T-cell (primary cell): ENCODE results near the gene HAUS7. TPM values are rescaled to one million over a fixed set of nuclear protein-coding genes. Genes with fewer than 3 reads are reported as not detected.

Experiments used
- ATAC-seq, 4 experiments: fragments of 200-7000 bp in 3 of 4; fragments of 150-1000 bp in 1 of 4; cut with Tn5 transposase; replicated peaks in 1 of 4; 1 replicate in 3 of 4; 2 replicates in 1 of 4; pipeline ENCODE4 v1.10.0; 2021; ENCODE audit warnings: moderate library complexity in 3 of 4, mild to moderate bottlenecking in 2 of 4, moderate number of reproducible peaks in 1 of 4
- CTCF ChIA-PET, 2 donors: fragments of 300-600 bp; sonication (Branson Sonifier 250); formaldehyde crosslinking; loops; one replicate each; lab custom pipeline; 2022; ENCODE audit warnings: antibody characterized with exemption in 2 of 2; lab: Charles Lee
- POLR2A ChIA-PET, 2 donors: fragments of 300-600 bp; sonication (Branson Sonifier 250); formaldehyde crosslinking; loops; one replicate each; lab custom pipeline; 2022; ENCODE audit warnings: antibody characterized with exemption in 2 of 2; lab: Charles Lee
- DNase-seq, 35 experiments: peaks; one replicate each; pipeline versions ENCODE4 v3.0.0 to v3.0.0-alpha.2; 2013 to 2023
- H3K27ac ChIP-seq: one replicate; pipeline ENCODE4 v1.5.1; 2013; ENCODE audit warnings: low read length
- H3K27me3 ChIP-seq, 2 experiments: replicated peaks in 1 of 2; 1 replicate in 1 of 2; 2 replicates in 1 of 2; pipeline versions ENCODE4 v1.6.1 to v1.7.0; 2013; ENCODE audit warnings: low read length in 1 of 2, mixed read lengths in 1 of 2; ENCODE audit not compliant: control insufficient read depth in 2 of 2, insufficient read depth in 2 of 2; ENCODE audit errors: extremely low read depth in 1 of 2
- H3K36me3 ChIP-seq, 2 donors: 1 replicate in 1 of 2; 2 replicates in 1 of 2; pipeline versions ENCODE4 v1.6.1 to v1.7.0; 2013; ENCODE audit warnings: low read length in 1 of 2; ENCODE audit not compliant: control insufficient read depth in 2 of 2, insufficient read depth in 1 of 2; ENCODE audit errors: extremely low read depth in 1 of 2
- H3K4me1 ChIP-seq, 2 experiments: 1 replicate in 1 of 2; 2 replicates in 1 of 2; pipeline versions ENCODE4 v1.6.1 to v1.7.0; 2013; ENCODE audit warnings: low read length in 2 of 2, mixed read lengths in 1 of 2; ENCODE audit not compliant: insufficient read depth in 2 of 2, control insufficient read depth in 1 of 2; ENCODE audit errors: extremely low read depth in 1 of 2
- H3K4me3 ChIP-seq, 2 donors: 1 replicate in 1 of 2; 2 replicates in 1 of 2; pipeline versions ENCODE4 v1.5.1 to v1.7.0; 2013; ENCODE audit warnings: mild to moderate bottlenecking in 2 of 2, low read length in 1 of 2, moderate library complexity in 1 of 2; ENCODE audit not compliant: control insufficient read depth in 1 of 2; ENCODE audit errors: extremely low read depth in 1 of 2
- H3K9me3 ChIP-seq: 2 replicates; pipeline ENCODE4 v1.7.0; 2013
- H3K27ac Mint-ChIP-seq, 2 donors: one replicate each; pipeline ENCODE4 v1.8.0; 2020 to 2021; ENCODE audit warnings: mild to moderate bottlenecking in 2 of 2, mixed read lengths in 2 of 2
- H3K27me3 Mint-ChIP-seq, 2 donors: one replicate each; pipeline ENCODE4 v1.8.0; 2021 to 2022; ENCODE audit warnings: mixed read lengths in 2 of 2
- H3K36me3 Mint-ChIP-seq: one replicate; pipeline ENCODE4 v1.8.0; 2021; ENCODE audit warnings: mixed read lengths
- H3K4me1 Mint-ChIP-seq, 3 donors: one replicate each; pipeline ENCODE4 v1.8.0; 2020 to 2022; ENCODE audit warnings: mixed read lengths in 3 of 3, mild to moderate bottlenecking in 1 of 3
- H3K4me3 Mint-ChIP-seq, 3 donors: one replicate each; pipeline ENCODE4 v1.8.0; 2020 to 2022; ENCODE audit warnings: mild to moderate bottlenecking in 3 of 3, mixed read lengths in 3 of 3, moderate library complexity in 3 of 3
- H3K9me3 Mint-ChIP-seq, 3 donors: one replicate each; pipeline ENCODE4 v1.8.0; 2020 to 2022; ENCODE audit warnings: mixed read lengths in 3 of 3
- WGBS: methylation state at CpG from one replicate; pipeline ENCODE4 v1.1.5; 2013; ENCODE audit warnings: missing lambda C conversion rate; ENCODE audit not compliant: insufficient coverage; 5-methylcytosine and 5-hydroxymethylcytosine counted together
- total RNA-seq, 35 experiments: library from RNA in 6 of 35; stranded (reverse) in 6 of 35; fragments of 120-200 nt in 1 of 35; gene quantifications; one replicate each; pipeline versions ENCODE4 v1.2.1 to v1.2.4 and lab custom pipeline; 2013 to 2026

The HAUS7 gene
- total RNA-seq, 5 donors from 2014 or later (not counting 1 experiment from before 2014, with no cell fraction given) = 30.7 to 58.4 (median 48.6) TPM

- no peak overlapping the region for H3K4me3 ChIP-seq
- H3K9me3 Mint-ChIP-seq = no peaks in the 10 kb centered on the region
- CTCF ChIA-PET = no interaction called here
- no peak overlapping the region for H3K27ac Mint-ChIP-seq
- H3K4me1 Mint-ChIP-seq = peaks cover 11 to 14% (median 12%) of the 10 kb centered on the region in 3 donors
- no peak for ATAC-seq
- peaks cover 2 to 11% of the 10 kb centered on the region in 2 donors for H3K27me3 Mint-ChIP-seq
- H3K27ac ChIP-seq = no peak overlapping the region
- H3K27me3 ChIP-seq = peaks cover 0 to 4% of the 10 kb centered on the region in 2 experiments
- POLR2A ChIA-PET = interaction anchor here in 1 of 2 donors (0.5 kb wide), 1 partner anchor 58 kb away, joined by 7 read pairs; no protein-coding TSS in a partner anchor
- H3K4me1 ChIP-seq = peaks cover 0 to 12% of the 10 kb centered on the region in 2 experiments
- H3K36me3 Mint-ChIP-seq = no peaks in the 10 kb centered on the region
- no peak for DNase-seq
- H3K4me3 Mint-ChIP-seq = peak overlapping the region in 2 of 3 donors; percentile 66 to 75
- H3K9me3 ChIP-seq = no peaks in the 10 kb centered on the region
- WGBS = 96% methylated on average over 8 of the region's 23 CpGs
- no peaks in the 10 kb centered on the region for H3K36me3 ChIP-seq
Measured at GRCh38 chrX:153412746-153413720, 57.3 kb downstream of the HAUS7 start.

- H3K36me3 ChIP-seq = no peaks in the 10 kb centered on the region
- Mint-ChIP-seq H3K36me3 (no peaks in the 10 kb centered on the region), H3K4me1 (peaks cover 11 to 14% (median 12%) of the 10 kb centered on the region in 3 donors), H3K27ac (no peak overlapping the region), H3K27me3 (peaks cover 2 to 8% of the 10 kb centered on the region in 2 donors), H3K9me3 (no peaks in the 10 kb centered on the region), H3K4me3 (peak overlapping the region; percentile 66 to 76 (median 75))
- H3K27me3 ChIP-seq = peaks cover 0 to 4% of the 10 kb centered on the region in 2 experiments
- WGBS = no CpG with 5 or more reads among the region's 17 CpGs
- CTCF ChIA-PET = no interaction called here
- H3K4me3 ChIP-seq = peak overlapping the region; percentile 45 to 54
- POLR2A ChIA-PET = interaction anchor here in 1 of 2 donors (0.5 kb wide), 1 partner anchor 59 kb away, joined by 7 read pairs; no protein-coding TSS in a partner anchor
- no peak for ATAC-seq
- H3K4me1 ChIP-seq = peaks cover 0 to 12% of the 10 kb centered on the region in 2 experiments
- no peaks in the 10 kb centered on the region for H3K9me3 ChIP-seq
- H3K27ac ChIP-seq = no peak overlapping the region
- DNase-seq = no peak
Measured at GRCh38 chrX:153411988-153412574, 58.3 kb downstream of the HAUS7 start.

- no peaks in the 10 kb centered on the region for H3K9me3 Mint-ChIP-seq
- peaks cover 2 to 8% of the 10 kb centered on the region in 2 donors for H3K27me3 Mint-ChIP-seq
- WGBS = 1% methylated on average over 32 of the region's 75 CpGs
- ATAC-seq = peak; percentile 64 to 84 (median 70)
- H3K36me3 Mint-ChIP-seq = no peaks in the 10 kb centered on the region
- peak in 29 of 35 experiments; percentile 4 to 58 (median 23) for DNase-seq
- no peak within 1 kb of the TSS for H3K27ac Mint-ChIP-seq
- H3K36me3 ChIP-seq = no peaks in the 10 kb centered on the region
- no peaks in the 10 kb centered on the region for H3K9me3 ChIP-seq
- no peak within 1 kb of the TSS for H3K27ac ChIP-seq
- H3K4me3 ChIP-seq = peak within 1 kb of the TSS; percentile 45 to 54
- peaks cover 11 to 14% (median 12%) of the 10 kb centered on the region in 3 donors for H3K4me1 Mint-ChIP-seq
- peak within 1 kb of the TSS; percentile 68 to 76 (median 75) for H3K4me3 Mint-ChIP-seq
- H3K4me1 ChIP-seq = peaks cover 0 to 12% of the 10 kb centered on the region in 2 experiments
- peaks cover 0 to 4% of the 10 kb centered on the region in 2 experiments for H3K27me3 ChIP-seq
- CTCF ChIA-PET = no interaction called here
- POLR2A ChIA-PET = no interaction called here
Measured at GRCh38 chrX:153411255-153411987, 59.0 kb downstream of the HAUS7 start, which contains the start of gene ZFP92. ZFP92 (plus strand) TSS chrX:153411472; CDS start chrX:153418323, 6,851 bp downstream.

- WGBS = 83% methylated on average over 4 of the region's 12 CpGs
- Histone ChIP-seq H3K36me3 (no peaks in the 10 kb centered on the region), H3K4me1 (peaks cover 0 to 12% of the 10 kb centered on the region in 2 experiments), H3K4me3 (peak overlapping the region; percentile 5 to 45), H3K9me3 (no peaks in the 10 kb centered on the region), H3K27ac (no peak overlapping the region), H3K27me3 (peaks cover 0 to 4% of the 10 kb centered on the region in 2 experiments)
- DNase-seq = no peak
- no peak for ATAC-seq
- H3K4me1 Mint-ChIP-seq = peaks cover 11 to 14% (median 12%) of the 10 kb centered on the region in 3 donors
- H3K4me3 Mint-ChIP-seq = peak overlapping the region; percentile 68 to 75 (median 72)
- no peaks in the 10 kb centered on the region for H3K9me3 Mint-ChIP-seq
- CTCF ChIA-PET = no interaction called here
- POLR2A ChIA-PET = no interaction called here
- H3K36me3 Mint-ChIP-seq = no peaks in the 10 kb centered on the region
- peaks cover 2 to 13% of the 10 kb centered on the region in 2 donors for H3K27me3 Mint-ChIP-seq
- no peak overlapping the region for H3K27ac Mint-ChIP-seq
Measured at GRCh38 chrX:153410888-153411254, 59.5 kb downstream of the HAUS7 start.

- H3K27me3 ChIP-seq = peaks cover 0 to 4% of the 10 kb centered on the region in 2 experiments
- Mint-ChIP-seq H3K4me3 (peak overlapping the region in 2 of 3 donors; percentile 21 to 75), H3K36me3 (no peaks in the 10 kb centered on the region), H3K4me1 (peaks cover 11 to 14% (median 12%) of the 10 kb centered on the region in 3 donors), H3K27ac (no peak overlapping the region), H3K9me3 (no peaks in the 10 kb centered on the region), H3K27me3 (peaks cover 2 to 14% of the 10 kb centered on the region in 2 donors)
- peaks cover 0 to 12% of the 10 kb centered on the region in 2 experiments for H3K4me1 ChIP-seq
- CTCF ChIA-PET = no interaction called here
- DNase-seq (no peak), ATAC-seq (no peak)
- POLR2A ChIA-PET = no interaction called here
- H3K4me3 ChIP-seq = no peak overlapping the region
- no peaks in the 10 kb centered on the region for H3K9me3 ChIP-seq
- no peaks in the 10 kb centered on the region for H3K36me3 ChIP-seq
- 98% methylated on average over 9 of the region's 15 CpGs for WGBS
- H3K27ac ChIP-seq = no peak overlapping the region
Measured at GRCh38 chrX:153410373-153410772, 60.0 kb downstream of the HAUS7 start.
